GM18517 (cell line): ENCODE measurements around the gene AKR1C2.
"Not testable (repeated sequence)": the region's sequence is repeated elsewhere in the genome, so short reads cannot be mapped to it uniquely, and the experiment has no call there.

Experiments
- ATAC-seq: cut with Tn5 transposase; IDR thresholded peaks from one replicate; pipeline ENCODE4 v1.9.1; 2021; ENCODE audit warnings: mild to moderate bottlenecking, moderate library complexity; ENCODE audit not compliant: unreplicated experiment

Gene AKR1C2

DNA sequence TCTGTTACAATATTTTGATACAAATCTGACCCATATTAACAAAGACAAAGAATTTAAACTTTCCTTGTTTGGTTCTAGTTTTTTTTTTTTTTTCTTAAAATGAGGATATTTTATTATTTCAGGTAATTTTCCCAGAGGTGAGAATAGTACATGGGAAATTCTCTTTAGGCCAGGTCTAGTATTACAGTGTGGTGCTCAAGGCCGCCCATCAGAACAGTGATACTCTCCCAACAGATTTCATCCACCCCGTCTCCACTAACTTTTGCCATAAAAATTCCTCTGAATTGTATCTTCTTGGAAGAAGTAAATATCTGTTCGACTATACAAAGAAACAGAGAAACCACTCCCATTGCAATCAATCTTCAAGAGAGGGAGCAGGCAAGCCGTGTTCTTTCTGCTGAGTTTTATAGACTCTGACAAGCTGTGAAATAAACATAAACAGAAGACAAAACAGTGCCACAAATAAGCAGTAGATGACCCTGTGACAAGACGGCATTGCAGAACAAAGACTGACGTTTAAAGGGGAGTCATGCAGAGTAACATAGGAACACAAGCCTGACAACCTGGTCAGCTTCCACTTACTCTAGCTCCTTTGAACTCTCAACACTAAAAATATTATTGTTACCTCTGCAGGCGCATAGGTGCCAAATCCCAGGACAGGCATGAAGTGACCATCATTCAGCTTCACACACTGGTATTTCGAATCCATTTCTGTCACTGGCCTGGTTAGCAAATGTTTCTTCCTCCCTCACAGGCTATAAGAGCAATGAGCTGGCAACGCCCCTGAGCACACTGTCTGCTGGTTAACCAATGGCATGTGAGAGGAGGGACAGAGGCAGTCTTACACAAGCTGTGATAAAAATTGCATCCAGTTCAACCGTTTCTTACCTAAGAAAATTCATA lies at the start of gene AKR1C2:
Gene AKR1C2 (minus strand): TSS at position 731 of the 903 bp plus-strand sequence. CDS start 22 bp downstream, at position 709.
- ATAC-seq, result not testable (repeated sequence)

DNA sequence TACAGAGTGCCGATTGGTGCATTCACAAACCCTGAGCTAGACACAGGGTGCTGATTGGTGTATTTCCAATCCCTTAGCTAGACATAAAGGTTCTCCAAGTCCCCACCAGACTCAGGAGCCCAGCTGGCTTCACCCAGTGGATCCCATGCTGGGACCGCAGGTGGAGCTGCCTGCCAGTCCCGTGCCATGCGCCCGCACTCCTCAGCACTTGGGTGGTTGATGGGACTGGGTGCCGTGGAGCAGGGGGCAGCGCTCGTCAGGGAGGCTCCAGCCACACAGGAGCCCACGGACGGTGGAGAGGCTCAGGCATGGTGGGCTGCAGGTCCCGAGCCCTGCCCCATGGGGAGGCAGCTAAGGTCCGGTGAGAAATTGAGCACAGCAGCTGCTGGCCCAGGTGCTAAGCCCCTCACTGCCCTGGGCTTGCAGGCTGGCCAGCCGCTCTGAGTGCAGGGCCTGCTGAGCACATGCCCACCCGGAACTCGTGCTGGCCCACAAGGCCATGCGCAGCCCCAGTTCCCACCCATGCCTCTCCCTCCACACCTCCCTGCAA lies 49.4 kb upstream of the AKR1C2 start:
- not testable (repeated sequence) for ATAC-seq

GRCh38 chr10:5047912-5048628 lies 44.4 kb upstream of the AKR1C2 start:
- no peak for ATAC-seq

DNA sequence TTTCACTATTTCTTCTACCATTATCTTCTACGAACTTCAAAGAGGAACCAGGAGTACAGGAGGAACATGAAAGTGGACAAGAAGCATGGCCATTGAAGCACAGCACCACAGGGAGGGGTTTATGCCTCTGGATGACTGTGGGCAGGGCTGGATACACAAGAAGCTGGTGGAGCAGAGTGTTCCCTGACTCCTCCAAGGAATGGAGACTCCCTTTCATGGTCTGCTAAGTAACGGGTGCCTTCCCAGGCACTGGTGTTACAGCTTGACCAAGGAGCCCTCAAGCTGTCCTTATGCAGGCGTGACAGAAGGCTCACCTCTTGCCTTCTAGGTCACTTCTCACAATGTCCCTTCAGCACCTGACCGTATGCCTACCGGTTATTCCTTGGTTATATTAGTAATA lies 43.4 kb upstream of the AKR1C2 start:
- ATAC-seq, result not testable (repeated sequence)

DNA sequence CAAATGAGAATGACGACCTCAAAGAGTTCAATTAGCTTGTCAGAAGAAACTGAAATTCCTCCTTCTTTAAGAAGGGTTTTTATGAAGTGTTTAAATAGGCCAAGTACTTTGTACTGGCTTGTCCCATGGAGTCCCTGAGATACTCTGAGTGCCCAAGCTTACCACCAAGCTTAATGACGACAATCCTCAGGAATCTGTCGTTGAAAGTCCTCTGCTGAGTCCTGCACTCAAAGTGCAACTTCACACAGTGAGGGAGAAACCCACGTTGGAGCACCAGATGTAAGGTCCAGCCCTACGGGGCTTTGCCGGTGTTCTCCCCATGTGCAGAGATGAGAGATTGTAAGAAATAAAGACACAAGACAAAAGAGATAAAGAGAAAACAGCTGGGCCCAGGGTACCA lies 42.8 kb upstream of the AKR1C2 start:
- ATAC-seq, result no peak

DNA sequence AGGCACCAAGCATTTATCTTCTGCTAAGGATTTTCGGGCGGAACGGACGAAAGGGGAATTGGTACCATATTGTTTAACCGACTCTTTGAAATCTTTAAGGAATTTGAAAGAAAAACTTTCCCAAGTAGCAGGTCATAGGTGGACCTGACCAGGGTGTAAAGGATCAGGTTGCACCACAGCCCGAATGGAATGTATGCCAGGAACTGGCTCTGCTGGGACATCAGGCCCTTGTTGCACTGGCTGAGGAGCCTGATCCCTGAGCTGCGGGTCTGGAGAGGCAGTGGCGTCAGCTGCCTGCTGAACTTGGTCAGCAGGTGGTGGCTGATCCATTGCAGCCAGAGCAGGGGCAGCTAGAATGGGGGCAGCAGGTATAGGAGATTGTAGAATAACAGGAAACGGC lies 41.4 kb upstream of the AKR1C2 start:
- ATAC-seq, result no peak

GRCh38 chr10:5043716-5044115 lies 40.1 kb upstream of the AKR1C2 start:
- ATAC-seq, result no peak

DNA sequence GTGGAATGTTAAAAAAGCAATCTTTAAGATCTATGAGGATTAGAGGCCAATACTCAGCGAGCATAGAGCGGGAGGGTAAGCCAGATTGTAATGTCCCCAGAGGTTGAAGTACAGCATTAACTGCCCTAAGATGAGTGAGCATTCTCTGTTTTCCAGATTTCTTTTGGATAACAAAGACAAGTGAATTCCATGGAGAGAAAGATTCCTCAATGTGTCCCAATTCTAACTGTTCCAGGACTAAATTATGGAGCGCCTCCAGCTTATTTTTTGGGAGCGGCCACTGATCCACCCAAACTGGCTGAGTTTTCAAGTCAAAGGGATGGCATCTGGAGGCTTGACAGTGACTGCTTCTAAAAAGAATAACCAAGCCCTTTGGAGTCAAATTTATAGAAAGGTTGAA lies 39.3 kb upstream of the AKR1C2 start:
- no peak for ATAC-seq

DNA sequence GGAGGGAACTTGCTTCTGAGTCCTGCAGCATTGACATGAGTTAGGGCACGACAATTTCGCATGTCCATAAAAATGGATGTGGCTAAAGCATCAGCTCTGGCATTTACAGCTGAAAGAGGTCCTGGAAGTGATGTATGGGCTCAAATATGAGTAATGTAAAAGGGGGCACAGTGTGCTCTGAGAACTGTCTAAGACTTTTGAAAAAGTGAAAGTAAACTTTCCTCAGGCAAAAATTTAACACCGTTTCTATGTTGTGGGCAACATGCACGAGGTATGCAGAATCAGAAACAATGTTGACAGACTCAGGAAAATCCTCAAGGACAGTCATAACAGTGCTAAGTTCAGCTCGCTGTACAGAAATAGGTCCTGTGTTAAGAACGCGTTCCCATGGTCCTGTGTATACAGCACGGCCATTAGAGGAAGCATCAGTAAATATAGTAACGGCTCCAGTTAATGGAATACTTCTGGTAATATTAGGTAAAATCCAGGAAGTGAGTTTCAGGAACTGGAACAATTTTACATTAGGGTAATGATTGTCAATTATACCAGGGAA lies 37.9 kb upstream of the AKR1C2 start:
- no peak for ATAC-seq

GRCh38 chr10:5040781-5041470 lies 37.3 kb upstream of the AKR1C2 start:
- ATAC-seq, result no peak

GRCh38 chr10:5040010-5040673 lies 36.5 kb upstream of the AKR1C2 start:
- no peak for ATAC-seq

DNA sequence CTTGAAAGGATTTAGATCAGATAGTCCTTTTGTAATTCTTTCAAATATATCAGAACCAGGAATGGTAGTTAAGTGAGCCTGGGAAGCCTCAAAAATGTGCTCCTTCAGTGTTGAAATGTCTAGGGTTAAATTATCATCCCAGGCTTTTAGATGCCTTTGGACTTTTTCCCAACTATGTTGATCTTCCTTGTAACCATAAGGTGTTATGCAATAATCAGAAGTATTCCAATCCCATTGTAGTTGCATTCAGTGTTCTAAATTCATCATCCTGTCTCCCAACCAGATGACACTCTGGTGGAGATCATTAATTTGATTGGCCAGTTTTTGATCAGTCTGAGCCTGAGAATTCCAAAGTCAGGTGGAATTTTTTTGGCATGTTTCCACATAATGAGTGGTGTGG lies 35.1 kb upstream of the AKR1C2 start:
- no peak for ATAC-seq

- ATAC-seq, result no peak
These were observed 34.4 kb upstream of the AKR1C2 start for GRCh38 chr10:5038101-5038500.

GRCh38 chr10:5036511-5036910 lies 32.9 kb upstream of the AKR1C2 start:
- ATAC-seq, result no peak

- no peak for ATAC-seq
These were observed 31.7 kb upstream of the AKR1C2 start for GRCh38 chr10:5035356-5035755.

- ATAC-seq, result no peak
These were observed 30.9 kb upstream of the AKR1C2 start for GRCh38 chr10:5034588-5034987.

- ATAC-seq, result no peak
These were observed 29.6 kb upstream of the AKR1C2 start for GRCh38 chr10:5033061-5033778.

DNA sequence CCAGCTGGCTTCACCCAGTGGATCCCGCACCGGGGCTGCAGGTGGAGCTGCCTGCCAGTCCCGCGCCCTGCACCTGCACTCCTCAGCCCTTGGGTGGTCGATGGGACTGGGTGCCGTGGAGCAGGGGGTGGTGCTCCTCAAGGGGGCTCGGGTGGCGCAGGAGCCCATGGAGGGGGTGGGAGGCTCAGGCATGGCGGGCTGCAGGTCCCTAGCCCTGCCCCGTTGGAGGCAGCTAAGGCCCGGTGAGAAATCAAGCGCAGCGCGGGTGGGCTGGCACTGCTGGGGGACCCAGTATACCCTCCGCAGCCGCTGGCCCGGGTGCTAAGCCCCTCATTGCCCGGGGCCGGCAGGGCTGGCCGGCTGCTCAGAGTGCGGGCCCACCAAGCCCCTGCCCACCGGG lies 28.8 kb upstream of the AKR1C2 start:
- ATAC-seq, result not testable (repeated sequence)

GRCh38 chr10:5031588-5031987 lies 27.9 kb upstream of the AKR1C2 start:
- ATAC-seq, result not testable (repeated sequence)

DNA sequence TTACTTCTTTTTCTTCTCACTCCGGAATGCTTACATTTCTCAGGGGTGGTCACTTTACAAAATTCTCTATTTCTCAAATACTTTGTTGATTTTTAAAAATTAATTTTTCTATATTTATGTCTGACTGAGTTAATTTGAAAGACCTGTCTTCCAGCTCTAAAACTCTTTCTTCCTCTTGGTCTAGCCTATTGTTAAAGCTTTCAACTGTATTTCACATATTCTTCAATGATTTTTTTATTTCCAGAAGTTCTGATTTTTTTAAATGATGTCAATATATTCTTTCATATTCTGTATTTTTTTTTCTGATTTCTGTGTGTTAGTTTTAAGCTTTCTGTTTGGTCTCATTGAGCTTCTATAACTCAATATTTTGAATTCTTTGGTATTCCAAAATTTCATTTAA lies 27.3 kb upstream of the AKR1C2 start:
- no peak for ATAC-seq
